GM23338 (cell line): ENCODE measurements around the gene IRGC. TPM values are rescaled to one million over a fixed set of nuclear protein-coding genes. Genes with fewer than 3 reads are reported as not detected.
A peak's percentile ranks its signal among the peaks of the same experiment; 100 is the strongest.

Source experiments
- ATAC-seq: fragments of 200-7000 bp; cut with Tn5 transposase; 3 replicates; pipeline ENCODE4 v1.9.1; 2020
- DNase-seq: peaks from one replicate; pipeline ENCODE4 v3.0.0-alpha.2; 2015; ENCODE audit warnings: low spot score
- H2AFZ ChIP-seq: fragments of 200-600 bp; sonication (generic); 2 replicates; pipeline ENCODE4 v1.8.0; 2016; ENCODE audit warnings: antibody characterized with exemption, mild to moderate bottlenecking, moderate library complexity
- H3F3A ChIP-seq: fragments of 200-600 bp; sonication (generic); replicated peaks from 2 replicates; pipeline ENCODE4 v1.8.0; 2017; ENCODE audit warnings: antibody characterized with exemption, mixed run types, low read depth
- H3K27ac ChIP-seq: fragments of 200-600 bp; sonication (generic); 2 replicates; pipeline ENCODE4 v1.6.1; 2016; ENCODE audit warnings: low read depth
- H3K27me3 ChIP-seq: fragments of 200-600 bp; sonication (generic); 2 replicates; pipeline ENCODE4 v1.8.0; 2016; ENCODE audit warnings: mild to moderate bottlenecking, mixed run types, moderate library complexity; ENCODE audit not compliant: insufficient read depth
- H3K36me3 ChIP-seq: fragments of 200-600 bp; sonication (generic); 2 replicates; pipeline ENCODE4 v1.8.0; 2016; ENCODE audit warnings: mild to moderate bottlenecking; ENCODE audit not compliant: insufficient read depth
- H3K4me1 ChIP-seq: fragments of 200-600 bp; sonication (generic); 2 replicates; pipeline ENCODE4 v1.8.0; 2016; ENCODE audit warnings: mild to moderate bottlenecking, moderate library complexity; ENCODE audit not compliant: insufficient read depth
- H3K4me2 ChIP-seq: fragments of 200-600 bp; sonication (generic); 2 replicates; pipeline ENCODE4 v1.7.1; 2017; ENCODE audit warnings: mixed run types
- H3K4me3 ChIP-seq: fragments of 200-600 bp; sonication (generic); 2 replicates; pipeline ENCODE4 v1.6.1; 2016; ENCODE audit warnings: mixed run types
- H3K79me2 ChIP-seq: fragments of 200-600 bp; sonication (generic); replicated peaks from 2 replicates; pipeline ENCODE4 v1.8.0; 2017; ENCODE audit warnings: mild to moderate bottlenecking; ENCODE audit not compliant: insufficient read depth
- H3K9me2 ChIP-seq: fragments of 200-600 bp; sonication (generic); 2 replicates; pipeline ENCODE4 v1.8.0; 2017; ENCODE audit not compliant: insufficient read depth
- H4K20me1 ChIP-seq: fragments of 200-600 bp; sonication (generic); replicated peaks from 2 replicates; pipeline ENCODE4 v1.8.0; 2017; ENCODE audit warnings: mild to moderate bottlenecking; ENCODE audit not compliant: insufficient read depth
- H3K27ac Mint-ChIP-seq: 2 replicates; pipeline ENCODE4 v1.8.0; 2020; ENCODE audit warnings: inconsistent platforms, mild to moderate bottlenecking, moderate library complexity, mixed read lengths
- H3K27me3 Mint-ChIP-seq: 3 replicates; pipeline ENCODE4 v1.8.0; 2022; ENCODE audit warnings: low read depth, mild to moderate bottlenecking, moderate library complexity, mixed read lengths, inconsistent platforms; ENCODE audit not compliant: insufficient read depth, poor library complexity
- H3K36me3 Mint-ChIP-seq: 3 replicates; pipeline ENCODE4 v1.8.0; 2021; ENCODE audit warnings: low read depth, mild to moderate bottlenecking, inconsistent platforms, moderate library complexity, mixed read lengths
- H3K4me1 Mint-ChIP-seq: 3 replicates; pipeline ENCODE4 v1.8.0; 2020; ENCODE audit warnings: mild to moderate bottlenecking, inconsistent platforms, mixed read lengths
- H3K4me3 Mint-ChIP-seq: 3 replicates; pipeline ENCODE4 v1.8.0; 2021; ENCODE audit warnings: moderate library complexity, mild to moderate bottlenecking, inconsistent platforms, mixed read lengths
- H3K9me3 Mint-ChIP-seq: 3 replicates; pipeline ENCODE4 v1.8.0; 2020; ENCODE audit warnings: moderate library complexity, mild to moderate bottlenecking, inconsistent platforms, mixed read lengths
- EZH2phosphoT487 ChIP-seq: fragments of 200-600 bp; sonication (generic); IDR thresholded peaks from one replicate; pipeline ENCODE4 v1.8.1; 2018; ENCODE audit warnings: antibody characterized with exemption; ENCODE audit not compliant: unreplicated experiment
- NANOG ChIP-seq: IDR thresholded peaks from 2 replicates; pipeline ENCODE4 v1.6.1; 2016; ENCODE audit warnings: antibody characterized with exemption, borderline replicate concordance
- STAT1 ChIP-seq: IDR thresholded peaks from one replicate; pipeline ENCODE4 v1.6.1; 2016; ENCODE audit warnings: antibody characterized with exemption; ENCODE audit not compliant: unreplicated experiment
- polyA plus RNA-seq: library from polyadenylated mRNA; unstranded; fragments of >200 nt; fragmentation: Nextera tagmentation; extraction: Ambion mirVana; gene quantifications from 2 replicates; pipeline ENCODE4 v1.2.1, GENCODE V29; 2016
- total RNA-seq: library from RNA; depleted of rRNA; stranded (reverse); fragments of >200 nt; shearing (Covaris generic); gene quantifications from 2 replicates; pipeline ENCODE4 v1.2.3, GENCODE V29; 2014
- TF ChIP-seq, protein P1 (sequence below): IDR thresholded peaks from 2 replicates; pipeline ENCODE4 v1.6.1; 2016; ENCODE audit warnings: antibody characterized with exemption

The IRGC gene
- total and polyA plus RNA-seq, 2 experiments from 2014 or later, result not detected

DNA sequence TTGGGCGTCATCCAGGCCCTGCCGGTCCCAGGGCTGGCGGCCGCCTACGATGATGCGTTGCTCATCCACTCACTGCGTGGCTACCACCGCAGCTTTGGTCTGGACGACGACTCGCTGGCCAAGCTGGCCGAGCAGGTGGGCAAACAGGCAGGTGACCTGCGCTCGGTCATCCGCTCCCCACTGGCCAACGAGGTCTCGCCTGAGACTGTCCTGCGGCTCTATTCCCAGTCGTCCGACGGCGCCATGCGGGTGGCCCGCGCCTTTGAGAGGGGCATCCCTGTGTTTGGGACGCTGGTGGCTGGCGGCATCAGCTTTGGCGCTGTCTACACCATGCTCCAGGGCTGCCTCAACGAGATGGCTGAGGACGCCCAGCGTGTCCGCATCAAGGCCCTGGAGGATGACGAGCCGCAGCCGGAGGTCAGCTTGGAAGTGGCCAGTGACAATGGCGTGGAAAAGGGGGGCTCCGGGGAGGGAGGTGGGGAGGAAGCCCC, 3.5 kb downstream of the IRGC start:
- H3K4me1 Mint-ChIP-seq, result no peaks in the 10 kb centered on the region
- H3K4me3 Mint-ChIP-seq, result no peak overlapping the region
- H4K20me1 ChIP-seq, result no peaks in the 10 kb centered on the region
- no peaks in the 10 kb centered on the region for H3K9me3 Mint-ChIP-seq
- no peak for ATAC-seq
- H3K4me2 ChIP-seq, result no peak overlapping the region
- peaks cover 5% of the 10 kb centered on the region for H3K27me3 Mint-ChIP-seq
- DNase-seq, result no peak
- no peak overlapping the region for H3K4me3 ChIP-seq
- H3F3A ChIP-seq, result no peaks in the 10 kb centered on the region
- no peak overlapping the region for H3K27ac ChIP-seq
- no peaks in the 10 kb centered on the region for H3K36me3 ChIP-seq
- H3K9me2 ChIP-seq, result no peaks in the 10 kb centered on the region
- no peak for TF ChIP-seq NANOG
- TF ChIP-seq, protein P1, sequence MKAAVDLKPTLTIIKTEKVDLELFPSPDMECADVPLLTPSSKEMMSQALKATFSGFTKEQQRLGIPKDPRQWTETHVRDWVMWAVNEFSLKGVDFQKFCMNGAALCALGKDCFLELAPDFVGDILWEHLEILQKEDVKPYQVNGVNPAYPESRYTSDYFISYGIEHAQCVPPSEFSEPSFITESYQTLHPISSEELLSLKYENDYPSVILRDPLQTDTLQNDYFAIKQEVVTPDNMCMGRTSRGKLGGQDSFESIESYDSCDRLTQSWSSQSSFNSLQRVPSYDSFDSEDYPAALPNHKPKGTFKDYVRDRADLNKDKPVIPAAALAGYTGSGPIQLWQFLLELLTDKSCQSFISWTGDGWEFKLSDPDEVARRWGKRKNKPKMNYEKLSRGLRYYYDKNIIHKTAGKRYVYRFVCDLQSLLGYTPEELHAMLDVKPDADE, result no peak
- H3K27me3 ChIP-seq, result no peaks in the 10 kb centered on the region
- H3K79me2 ChIP-seq, result no peaks in the 10 kb centered on the region
- no peak overlapping the region for H3K27ac Mint-ChIP-seq
- H3K36me3 Mint-ChIP-seq, result no peaks in the 10 kb centered on the region
- H2AFZ ChIP-seq, result no peak overlapping the region; the same call in 1 of the 2 replicates
- H3K4me1 ChIP-seq, result no peaks in the 10 kb centered on the region

DNA sequence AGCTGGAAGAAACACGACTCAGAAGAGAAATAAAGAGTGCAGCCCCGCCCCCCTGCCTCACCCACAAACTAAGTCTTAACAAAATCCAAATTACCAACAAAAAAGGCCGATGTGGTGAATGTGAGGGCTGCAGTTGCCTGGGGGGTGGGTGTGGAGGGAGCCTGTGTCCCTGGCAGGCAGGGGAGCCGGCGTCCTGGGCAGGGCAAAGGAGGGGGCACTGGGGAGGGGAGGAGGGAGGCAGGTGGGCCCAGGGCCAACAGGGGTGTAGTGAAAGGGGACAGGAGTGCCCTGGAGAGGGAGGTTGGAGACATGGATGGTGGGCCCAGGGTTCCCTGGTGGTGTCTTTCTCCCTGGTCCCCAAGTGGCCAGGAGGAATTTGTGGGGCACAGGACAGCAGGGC, 4.0 kb downstream of the IRGC start:
- no peak; the same call in 1 of the 3 replicates for ATAC-seq

DNA sequence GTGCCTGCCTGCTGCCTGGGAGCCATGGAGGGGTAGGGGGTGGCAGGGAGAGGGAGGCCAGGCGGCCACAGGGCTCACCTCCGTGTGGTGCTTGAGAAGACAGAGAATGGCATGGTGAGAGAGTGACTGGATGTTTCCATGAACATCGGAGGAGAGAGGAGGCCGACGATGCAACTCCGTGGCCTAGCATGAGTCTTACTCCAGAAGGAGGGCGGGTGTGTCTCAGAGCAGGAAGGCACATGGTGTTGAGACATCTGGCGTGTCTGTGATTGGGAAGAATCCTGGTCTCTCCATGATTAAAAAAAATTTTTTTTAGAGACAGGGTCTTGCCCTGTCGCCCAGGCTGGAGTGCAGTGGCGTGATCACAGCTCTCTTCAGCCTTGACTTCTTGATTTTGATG, 5.1 kb downstream of the IRGC start:
- Histone ChIP-seq H3K4me1 (no peaks in the 10 kb centered on the region), H3K27ac (no peak overlapping the region), H3K79me2 (no peaks in the 10 kb centered on the region), H3F3A (no peaks in the 10 kb centered on the region), H3K4me3 (no peak overlapping the region), H3K4me2 (no peak overlapping the region), H3K27me3 (no peaks in the 10 kb centered on the region), H3K9me2 (no peaks in the 10 kb centered on the region), H4K20me1 (no peaks in the 10 kb centered on the region), H3K36me3 (no peaks in the 10 kb centered on the region), H2AFZ (peak overlapping the region; percentile 69; the same call in 1 of the 2 replicates)
- Mint-ChIP-seq H3K27me3 (peaks cover 9% of the 10 kb centered on the region), H3K4me1 (no peaks in the 10 kb centered on the region), H3K27ac (peak overlapping the region; percentile 48; the same call in 1 of the 2 replicates), H3K9me3 (no peaks in the 10 kb centered on the region; the same call in 2 of the 3 replicates), H3K36me3 (no peaks in the 10 kb centered on the region), H3K4me3 (no peak overlapping the region)
- TF ChIP-seq STAT1, result no peak
- ATAC-seq (no peak), DNase-seq (no peak)

More for the DNA sequence above, 4.0 kb downstream of the IRGC start:
- Histone ChIP-seq H3K4me1 (no peaks in the 10 kb centered on the region), H4K20me1 (no peaks in the 10 kb centered on the region), H3K4me3 (no peak overlapping the region), H3K9me2 (no peaks in the 10 kb centered on the region), H2AFZ (no peak overlapping the region), H3K27ac (no peak overlapping the region), H3K36me3 (no peaks in the 10 kb centered on the region), H3F3A (no peaks in the 10 kb centered on the region), H3K79me2 (no peaks in the 10 kb centered on the region), H3K4me2 (no peak overlapping the region), H3K27me3 (no peaks in the 10 kb centered on the region)
- no peak for DNase-seq
- H3K27me3 Mint-ChIP-seq, result peaks cover 5% of the 10 kb centered on the region
- H3K9me3 Mint-ChIP-seq, result no peaks in the 10 kb centered on the region
- H3K36me3 Mint-ChIP-seq, result no peaks in the 10 kb centered on the region
- H3K4me1 Mint-ChIP-seq, result no peaks in the 10 kb centered on the region
- TF ChIP-seq EZH2phosphoT487, result no peak
- no peak overlapping the region for H3K4me3 Mint-ChIP-seq
- H3K27ac Mint-ChIP-seq, result no peak overlapping the region
